Measurements from ENCODE around the gene UBE2D2.

UBE2D2 gene

GRCh38 chr5:139565411-139566305 is 4.5 kb downstream of the UBE2D2 start:
- H3K4me1 ChIP-seq (ENCODE audit: control insufficient read depth in 1 of 2, insufficient read depth in 2 of 2, low read length in 2 of 2), result peaks cover 26 to 27% of the 10 kb centered on the region in 2 donors
- no peak overlapping the region for H3K9ac ChIP-seq (ENCODE audit: low read depth in 1 of 2, low read length in 2 of 2)
- H3K27ac ChIP-seq (ENCODE audit: low read depth, low read length), result peak overlapping the region; percentile 25
- H3K9me3 ChIP-seq (ENCODE audit: control insufficient read depth in 1 of 2, low read length in 2 of 2), result no peaks in the 10 kb centered on the region
- H3K4me3 ChIP-seq (ENCODE audit: low read depth in 1 of 2, low read length in 2 of 2), result peak overlapping the region; percentile 8 to 29
- H3K36me3 ChIP-seq (ENCODE audit: control insufficient read depth in 1 of 2, insufficient read depth in 2 of 2, low read length in 2 of 2), result no peaks in the 10 kb centered on the region
- no peaks in the 10 kb centered on the region for H3K27me3 ChIP-seq (ENCODE audit: control insufficient read depth in 1 of 2, insufficient read depth in 2 of 2, low read length in 2 of 2)

- no peaks in the 10 kb centered on the region for H3K9me3 ChIP-seq (ENCODE audit: control insufficient read depth in 1 of 2, low read length in 2 of 2)
- no peaks in the 10 kb centered on the region for H3K27me3 ChIP-seq (ENCODE audit: control insufficient read depth in 1 of 2, insufficient read depth in 2 of 2, low read length in 2 of 2)
- H3K36me3 ChIP-seq (ENCODE audit: control insufficient read depth in 1 of 2, insufficient read depth in 2 of 2, low read length in 2 of 2), result no peaks in the 10 kb centered on the region
- H3K27ac ChIP-seq (ENCODE audit: low read depth, low read length), result no peak overlapping the region
- H3K4me3 ChIP-seq (ENCODE audit: low read depth in 1 of 2, low read length in 2 of 2), result no peak overlapping the region
- peaks cover 27 to 32% of the 10 kb centered on the region in 2 donors for H3K4me1 ChIP-seq (ENCODE audit: control insufficient read depth in 1 of 2, insufficient read depth in 2 of 2, low read length in 2 of 2)
- H3K9ac ChIP-seq (ENCODE audit: low read depth in 1 of 2, low read length in 2 of 2), result no peak overlapping the region
These were observed 5.5 kb downstream of the UBE2D2 start for GRCh38 chr5:139566611-139567010.

GRCh38 chr5:139569270-139569955 is 8.3 kb downstream of the UBE2D2 start:
- Histone ChIP-seq H3K27me3 (ENCODE audit: control insufficient read depth in 1 of 2, insufficient read depth in 2 of 2, low read length in 2 of 2) (no peaks in the 10 kb centered on the region), H3K36me3 (ENCODE audit: control insufficient read depth in 1 of 2, insufficient read depth in 2 of 2, low read length in 2 of 2) (peaks cover 0 to 4% of the 10 kb centered on the region in 2 donors), H3K4me1 (ENCODE audit: control insufficient read depth in 1 of 2, insufficient read depth in 2 of 2, low read length in 2 of 2) (peaks cover 17 to 27% of the 10 kb centered on the region in 2 donors), H3K9me3 (ENCODE audit: control insufficient read depth in 1 of 2, low read length in 2 of 2) (no peaks in the 10 kb centered on the region), H3K9ac (ENCODE audit: low read depth in 1 of 2, low read length in 2 of 2) (no peak overlapping the region), H3K4me3 (ENCODE audit: low read depth in 1 of 2, low read length in 2 of 2) (no peak overlapping the region), H3K27ac (ENCODE audit: low read depth, low read length) (no peak overlapping the region)

- H3K4me1 ChIP-seq (ENCODE audit: control insufficient read depth in 1 of 2, insufficient read depth in 2 of 2, low read length in 2 of 2), result peaks cover 21 to 24% of the 10 kb centered on the region in 2 donors
- no peak overlapping the region for H3K27ac ChIP-seq (ENCODE audit: low read depth, low read length)
- H3K27me3 ChIP-seq (ENCODE audit: control insufficient read depth in 1 of 2, insufficient read depth in 2 of 2, low read length in 2 of 2), result no peaks in the 10 kb centered on the region
- H3K36me3 ChIP-seq (ENCODE audit: control insufficient read depth in 1 of 2, insufficient read depth in 2 of 2, low read length in 2 of 2), result peaks cover 0 to 4% of the 10 kb centered on the region in 2 donors
- H3K9ac ChIP-seq (ENCODE audit: low read depth in 1 of 2, low read length in 2 of 2), result no peak overlapping the region
- H3K9me3 ChIP-seq (ENCODE audit: control insufficient read depth in 1 of 2, low read length in 2 of 2), result no peaks in the 10 kb centered on the region
- H3K4me3 ChIP-seq (ENCODE audit: low read depth in 1 of 2, low read length in 2 of 2), result no peak overlapping the region
These were observed 10.4 kb downstream of the UBE2D2 start for GRCh38 chr5:139571543-139571942.

GRCh38 chr5:139571966-139572365 is 10.8 kb downstream of the UBE2D2 start:
- Histone ChIP-seq H3K9ac (ENCODE audit: low read depth in 1 of 2, low read length in 2 of 2) (no peak overlapping the region), H3K27ac (ENCODE audit: low read depth, low read length) (no peak overlapping the region), H3K27me3 (ENCODE audit: control insufficient read depth in 1 of 2, insufficient read depth in 2 of 2, low read length in 2 of 2) (no peaks in the 10 kb centered on the region), H3K9me3 (ENCODE audit: control insufficient read depth in 1 of 2, low read length in 2 of 2) (no peaks in the 10 kb centered on the region), H3K4me1 (ENCODE audit: control insufficient read depth in 1 of 2, insufficient read depth in 2 of 2, low read length in 2 of 2) (peaks cover 21 to 23% of the 10 kb centered on the region in 2 donors), H3K4me3 (ENCODE audit: low read depth in 1 of 2, low read length in 2 of 2) (no peak overlapping the region), H3K36me3 (ENCODE audit: control insufficient read depth in 1 of 2, insufficient read depth in 2 of 2, low read length in 2 of 2) (peaks cover 0 to 4% of the 10 kb centered on the region in 2 donors)

GRCh38 chr5:139574641-139575312 is 13.6 kb downstream of the UBE2D2 start:
- Histone ChIP-seq H3K27ac (ENCODE audit: low read depth, low read length) (no peak overlapping the region), H3K4me3 (ENCODE audit: low read depth in 1 of 2, low read length in 2 of 2) (no peak overlapping the region), H3K4me1 (ENCODE audit: control insufficient read depth in 1 of 2, insufficient read depth in 2 of 2, low read length in 2 of 2) (peaks cover 29 to 36% of the 10 kb centered on the region in 2 donors), H3K9ac (ENCODE audit: low read depth in 1 of 2, low read length in 2 of 2) (no peak overlapping the region), H3K27me3 (ENCODE audit: control insufficient read depth in 1 of 2, insufficient read depth in 2 of 2, low read length in 2 of 2) (no peaks in the 10 kb centered on the region), H3K9me3 (ENCODE audit: control insufficient read depth in 1 of 2, low read length in 2 of 2) (no peaks in the 10 kb centered on the region), H3K36me3 (ENCODE audit: control insufficient read depth in 1 of 2, insufficient read depth in 2 of 2, low read length in 2 of 2) (peaks cover 0 to 4% of the 10 kb centered on the region in 2 donors)

GRCh38 chr5:139575313-139575646 is 14.1 kb downstream of the UBE2D2 start:
- H3K4me3 ChIP-seq (ENCODE audit: low read depth in 1 of 2, low read length in 2 of 2), result no peak overlapping the region
- no peak overlapping the region for H3K9ac ChIP-seq (ENCODE audit: low read depth in 1 of 2, low read length in 2 of 2)
- H3K27ac ChIP-seq (ENCODE audit: low read depth, low read length), result no peak overlapping the region
- peaks cover 0 to 4% of the 10 kb centered on the region in 2 donors for H3K36me3 ChIP-seq (ENCODE audit: control insufficient read depth in 1 of 2, insufficient read depth in 2 of 2, low read length in 2 of 2)
- H3K27me3 ChIP-seq (ENCODE audit: control insufficient read depth in 1 of 2, insufficient read depth in 2 of 2, low read length in 2 of 2), result no peaks in the 10 kb centered on the region
- H3K4me1 ChIP-seq (ENCODE audit: control insufficient read depth in 1 of 2, insufficient read depth in 2 of 2, low read length in 2 of 2), result peaks cover 29 to 38% of the 10 kb centered on the region in 2 donors
- no peaks in the 10 kb centered on the region for H3K9me3 ChIP-seq (ENCODE audit: control insufficient read depth in 1 of 2, low read length in 2 of 2)

- H3K4me1 ChIP-seq (ENCODE audit: control insufficient read depth in 1 of 2, insufficient read depth in 2 of 2, low read length in 2 of 2), result peaks cover 29 to 38% of the 10 kb centered on the region in 2 donors
- H3K27ac ChIP-seq (ENCODE audit: low read depth, low read length), result no peak overlapping the region
- H3K27me3 ChIP-seq (ENCODE audit: control insufficient read depth in 1 of 2, insufficient read depth in 2 of 2, low read length in 2 of 2), result no peaks in the 10 kb centered on the region
- no peak overlapping the region for H3K4me3 ChIP-seq (ENCODE audit: low read depth in 1 of 2, low read length in 2 of 2)
- peaks cover 0 to 4% of the 10 kb centered on the region in 2 donors for H3K36me3 ChIP-seq (ENCODE audit: control insufficient read depth in 1 of 2, insufficient read depth in 2 of 2, low read length in 2 of 2)
- no peaks in the 10 kb centered on the region for H3K9me3 ChIP-seq (ENCODE audit: control insufficient read depth in 1 of 2, low read length in 2 of 2)
- peak overlapping the region in 1 of 2 donors; percentile 12 for H3K9ac ChIP-seq (ENCODE audit: low read depth in 1 of 2, low read length in 2 of 2)
These were observed 14.6 kb downstream of the UBE2D2 start for GRCh38 chr5:139575751-139576150.

- peaks cover 17 to 38% of the 10 kb centered on the region in 2 donors for H3K4me1 ChIP-seq (ENCODE audit: control insufficient read depth in 1 of 2, insufficient read depth in 2 of 2, low read length in 2 of 2)
- peaks cover 0 to 4% of the 10 kb centered on the region in 2 donors for H3K36me3 ChIP-seq (ENCODE audit: control insufficient read depth in 1 of 2, insufficient read depth in 2 of 2, low read length in 2 of 2)
- H3K4me3 ChIP-seq (ENCODE audit: low read depth in 1 of 2, low read length in 2 of 2), result no peak overlapping the region
- H3K27me3 ChIP-seq (ENCODE audit: control insufficient read depth in 1 of 2, insufficient read depth in 2 of 2, low read length in 2 of 2), result no peaks in the 10 kb centered on the region
- H3K9me3 ChIP-seq (ENCODE audit: control insufficient read depth in 1 of 2, low read length in 2 of 2), result no peaks in the 10 kb centered on the region
- no peak overlapping the region for H3K9ac ChIP-seq (ENCODE audit: low read depth in 1 of 2, low read length in 2 of 2)
- H3K27ac ChIP-seq (ENCODE audit: low read depth, low read length), result no peak overlapping the region
These were observed 16.7 kb downstream of the UBE2D2 start for GRCh38 chr5:139577689-139578290.
